NOMO-1 (cell line): ENCODE results near the gene PREX1.
"Not testable (repeated sequence)": the region's sequence is repeated elsewhere in the genome, so short reads cannot be mapped to it uniquely, and the experiment has no call there.

Source experiments
- DNase-seq, 2 experiments: peaks; one replicate each; lab custom pipeline; 2025; ENCODE audit not compliant: unreplicated experiment in 2 of 2; lab: John Stamatoyannopoulos, UW

PREX1 gene

DNA sequence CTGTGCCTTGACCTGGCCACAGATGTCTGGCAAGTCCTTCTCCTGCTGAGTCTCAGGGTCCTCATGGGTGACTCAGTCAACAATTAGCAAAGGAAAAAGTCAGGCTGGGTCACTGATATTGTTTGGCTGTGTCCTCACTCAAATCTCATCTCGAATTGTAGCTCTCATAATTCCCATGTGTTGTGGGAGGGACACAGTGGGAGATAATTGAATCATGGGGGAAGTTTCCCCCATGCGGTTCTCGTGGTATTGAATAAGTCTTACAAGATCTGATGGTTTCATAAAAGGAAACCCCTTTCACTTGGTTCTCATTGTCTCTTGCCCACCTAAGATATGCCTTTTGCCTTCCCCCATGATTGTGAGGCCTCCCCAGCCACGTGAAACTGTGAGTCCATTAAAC lies 45.7 kb downstream of the PREX1 start:
- no peak for DNase-seq

DNA sequence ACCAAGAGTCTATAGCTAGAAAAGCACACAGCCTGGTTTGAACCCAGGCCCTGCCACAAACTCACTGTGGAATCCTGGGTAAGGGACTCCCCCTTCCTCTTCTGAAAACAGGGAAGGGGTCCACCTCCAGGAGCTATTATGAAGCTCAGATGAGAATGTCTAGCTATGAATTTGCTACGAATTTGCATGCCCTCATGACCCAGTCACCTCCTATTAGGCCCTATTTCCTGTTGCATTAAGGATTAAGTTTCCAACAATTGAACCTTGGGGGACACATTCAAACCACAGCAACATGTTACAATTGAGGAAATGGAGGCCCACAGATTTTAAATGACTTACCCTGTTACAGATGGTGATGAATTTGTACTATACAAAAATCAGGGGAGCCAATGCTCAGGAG lies 46.2 kb downstream of the PREX1 start:
- no peak for DNase-seq

DNA sequence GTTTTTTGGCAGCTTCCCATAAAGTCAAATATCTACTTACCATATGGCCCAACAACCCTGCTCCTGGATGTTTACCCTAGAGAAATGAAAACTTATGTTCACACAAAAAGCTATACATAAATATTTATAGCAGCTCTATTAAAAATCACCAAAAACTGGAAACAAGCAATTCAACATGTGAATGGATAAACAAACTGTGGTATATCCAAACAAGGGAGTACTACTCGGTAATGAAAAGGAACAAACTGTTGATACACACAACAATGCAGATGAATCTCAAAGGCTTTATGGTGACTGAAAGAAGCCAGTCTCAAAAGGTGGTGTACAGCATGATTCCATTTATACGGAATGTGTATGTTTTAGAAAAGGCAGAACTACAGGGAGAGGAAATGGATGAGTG lies 48.4 kb downstream of the PREX1 start:
- DNase-seq, result no peak

DNA sequence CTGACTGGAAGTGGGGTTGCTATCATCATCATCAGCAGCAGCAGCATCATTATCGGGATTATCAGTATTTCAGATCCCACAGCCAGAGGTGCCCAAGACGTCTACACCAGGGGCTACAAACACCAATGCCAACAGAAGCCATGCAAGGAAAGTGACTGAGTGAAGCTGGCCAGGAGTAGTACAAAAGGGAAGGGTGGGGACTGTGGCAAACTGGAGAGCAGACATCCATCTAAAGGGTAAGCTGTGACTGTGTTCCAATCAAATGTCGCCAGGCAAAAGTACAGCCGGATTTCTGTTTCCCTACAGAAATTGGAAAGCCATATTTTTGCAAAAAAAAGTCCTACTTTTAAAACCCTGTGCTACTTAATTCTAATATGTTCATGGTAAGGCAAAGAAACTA lies 50.0 kb downstream of the PREX1 start:
- DNase-seq, result no peak

DNA sequence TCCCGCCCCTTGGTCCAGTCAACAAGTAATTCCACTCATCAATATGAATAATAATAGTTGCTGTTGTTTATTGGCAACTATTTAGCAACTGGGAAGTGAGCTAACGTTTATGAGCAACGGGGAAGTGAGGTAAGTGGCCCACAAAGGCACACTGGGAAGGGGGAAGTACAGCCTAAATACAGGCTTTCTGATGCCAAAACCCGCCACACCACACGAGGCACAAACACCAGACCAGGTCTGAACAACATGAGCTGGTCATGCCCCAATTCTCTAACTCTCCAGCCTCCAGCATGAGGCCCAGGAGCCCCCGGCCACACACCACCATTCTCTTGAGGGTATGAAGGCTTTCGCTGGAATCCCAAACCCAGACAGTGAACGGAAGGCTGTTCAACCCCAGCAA lies 50.8 kb downstream of the PREX1 start:
- DNase-seq, result peak; percentile 16 to 40

DNA sequence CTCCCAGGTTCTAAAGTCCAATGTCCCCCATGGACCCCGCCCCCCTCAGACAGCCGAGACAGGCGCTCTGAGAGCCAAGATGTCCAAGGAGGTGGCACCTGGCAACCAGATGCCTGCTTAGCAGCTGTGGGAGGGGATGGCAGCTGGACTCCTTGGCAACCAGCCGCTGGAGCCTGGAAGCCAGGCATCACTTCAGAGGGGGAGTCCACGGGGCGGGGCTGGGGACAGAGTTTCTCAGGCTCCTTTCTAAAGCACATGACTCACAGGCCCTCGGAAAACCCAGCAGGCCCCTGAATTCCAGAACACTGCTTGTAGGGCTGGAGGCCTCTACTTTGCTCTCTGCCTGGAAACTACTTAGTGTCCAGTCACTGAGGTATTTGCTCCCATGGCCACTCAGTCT lies 51.5 kb downstream of the PREX1 start:
- no peak for DNase-seq

DNA sequence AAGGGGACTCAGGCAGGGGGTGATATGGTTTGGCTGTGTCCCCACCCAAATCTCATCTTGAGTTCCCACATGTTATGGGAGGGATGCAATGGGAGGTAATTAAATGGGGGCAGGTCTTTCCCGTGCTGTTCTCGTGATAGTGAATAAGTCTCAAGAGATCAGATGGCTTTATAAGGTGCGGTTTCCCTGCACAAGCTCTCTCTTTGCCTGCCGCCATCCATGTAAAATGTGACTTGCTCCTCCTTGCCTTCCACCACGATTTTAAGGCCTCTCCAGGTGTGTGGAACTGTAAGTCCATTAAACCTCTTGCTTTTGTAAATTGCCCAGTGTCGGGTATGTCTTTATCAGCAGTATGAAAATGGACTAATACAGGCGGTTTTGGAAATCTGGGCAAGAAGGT lies 52.3 kb downstream of the PREX1 start:
- not testable (repeated sequence) for DNase-seq

DNA sequence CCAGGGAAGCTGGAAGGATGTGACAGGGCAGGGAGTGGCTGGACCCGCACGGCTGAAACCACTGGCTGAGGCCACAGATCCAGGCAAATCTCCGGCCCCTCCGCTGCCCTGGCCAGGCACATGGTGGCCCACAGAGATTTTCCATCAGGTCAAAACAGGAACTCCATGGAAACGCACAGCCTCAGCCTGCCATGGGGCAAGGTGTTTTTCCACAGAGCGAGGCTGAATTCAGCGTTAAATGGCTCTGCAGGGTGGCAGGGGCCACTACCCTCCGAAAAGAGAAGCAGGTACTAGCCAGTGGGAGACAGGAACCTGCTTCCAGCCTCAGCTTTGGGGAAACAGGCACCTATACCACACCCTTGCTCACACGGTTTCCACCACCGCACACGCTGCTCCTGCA lies 53.1 kb downstream of the PREX1 start:
- no peak for DNase-seq

DNA sequence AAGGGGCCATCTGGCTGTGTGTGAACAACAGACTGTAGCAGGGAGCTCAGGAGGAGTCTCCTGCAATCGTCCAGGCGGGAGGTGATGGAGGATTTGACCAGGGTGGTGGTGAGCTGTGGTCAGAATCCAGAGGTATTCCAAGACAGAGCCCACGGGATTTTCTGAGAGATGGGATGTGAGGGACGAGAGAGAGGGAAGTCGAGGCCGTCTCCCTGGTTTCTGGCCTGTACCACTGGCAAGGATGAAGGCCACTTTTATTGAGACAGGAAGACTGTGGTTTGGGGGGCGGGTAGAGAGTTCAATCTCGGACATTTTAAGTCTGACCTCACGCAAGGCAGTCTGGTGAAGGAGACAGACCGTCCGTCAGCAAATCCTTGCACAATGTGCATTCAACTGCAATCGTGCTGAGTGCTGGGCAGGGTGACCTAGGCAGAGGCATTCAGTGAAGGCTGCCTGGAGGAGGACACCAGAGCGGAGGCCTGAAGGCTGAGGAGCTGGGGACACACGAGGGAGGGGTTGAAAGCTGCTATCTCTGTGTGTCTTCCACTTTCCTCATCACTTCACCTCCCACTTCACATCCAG lies 53.9 kb downstream of the PREX1 start:
- DNase-seq, result peak; percentile 75 to 76

DNA sequence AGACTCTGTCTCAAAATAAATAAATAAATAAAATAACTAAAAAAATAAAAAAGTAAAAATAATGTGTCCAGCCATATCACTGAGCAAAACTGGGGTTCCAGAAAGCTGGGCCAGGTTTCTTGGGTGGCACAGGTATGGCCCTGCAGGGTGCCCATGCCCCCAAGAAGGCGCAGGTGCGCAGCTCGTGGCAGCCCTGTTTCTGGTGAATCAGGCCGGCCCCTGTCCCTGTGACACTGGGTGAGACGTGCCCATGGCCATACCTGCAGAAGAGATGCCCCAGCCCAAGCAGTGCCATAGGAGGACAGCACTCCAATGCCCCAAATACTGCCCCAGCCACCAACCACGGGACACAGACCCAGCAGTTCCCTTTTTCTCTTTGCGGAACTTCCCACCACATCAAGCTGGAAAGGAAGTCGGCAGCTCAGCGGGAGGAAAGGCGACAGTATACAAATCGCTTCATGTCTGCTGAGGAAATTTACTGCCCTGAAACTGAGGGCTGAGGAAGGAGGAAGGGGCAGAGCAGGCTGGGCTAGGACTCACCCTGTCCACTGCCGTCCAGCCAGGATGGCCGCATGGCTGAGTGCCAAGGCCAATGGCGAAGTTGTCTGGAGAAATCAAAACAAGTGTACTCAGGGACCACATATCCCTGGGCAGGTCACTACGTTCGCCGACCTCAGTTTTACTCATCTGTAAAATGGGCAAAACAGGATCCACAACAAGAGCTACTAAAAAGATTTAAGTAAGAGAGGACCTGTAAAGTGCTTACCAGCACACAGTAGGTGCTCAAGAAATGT lies 55.4 kb downstream of the PREX1 start:
- peak; percentile 93 to 94 for DNase-seq

DNA sequence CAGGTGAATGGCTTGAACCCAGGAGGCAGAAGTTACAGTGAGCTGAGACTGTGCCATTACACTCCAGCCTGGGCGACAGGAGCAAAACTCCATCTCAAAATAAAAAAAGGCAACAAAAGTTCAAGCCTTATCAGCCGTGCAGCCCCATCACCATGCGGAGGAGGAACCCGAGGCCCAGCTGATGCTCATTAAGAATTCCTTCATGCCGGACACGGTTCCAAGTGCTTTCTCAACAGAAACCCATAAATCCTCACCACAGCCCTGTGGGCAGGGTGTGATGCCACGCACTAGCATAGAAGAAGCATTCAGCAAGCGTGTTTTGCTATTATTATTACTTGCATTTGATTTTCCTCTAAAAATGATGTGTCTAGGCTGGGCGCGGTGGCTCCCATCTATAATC lies 56.3 kb downstream of the PREX1 start:
- peak; percentile 17 to 18 for DNase-seq

DNA sequence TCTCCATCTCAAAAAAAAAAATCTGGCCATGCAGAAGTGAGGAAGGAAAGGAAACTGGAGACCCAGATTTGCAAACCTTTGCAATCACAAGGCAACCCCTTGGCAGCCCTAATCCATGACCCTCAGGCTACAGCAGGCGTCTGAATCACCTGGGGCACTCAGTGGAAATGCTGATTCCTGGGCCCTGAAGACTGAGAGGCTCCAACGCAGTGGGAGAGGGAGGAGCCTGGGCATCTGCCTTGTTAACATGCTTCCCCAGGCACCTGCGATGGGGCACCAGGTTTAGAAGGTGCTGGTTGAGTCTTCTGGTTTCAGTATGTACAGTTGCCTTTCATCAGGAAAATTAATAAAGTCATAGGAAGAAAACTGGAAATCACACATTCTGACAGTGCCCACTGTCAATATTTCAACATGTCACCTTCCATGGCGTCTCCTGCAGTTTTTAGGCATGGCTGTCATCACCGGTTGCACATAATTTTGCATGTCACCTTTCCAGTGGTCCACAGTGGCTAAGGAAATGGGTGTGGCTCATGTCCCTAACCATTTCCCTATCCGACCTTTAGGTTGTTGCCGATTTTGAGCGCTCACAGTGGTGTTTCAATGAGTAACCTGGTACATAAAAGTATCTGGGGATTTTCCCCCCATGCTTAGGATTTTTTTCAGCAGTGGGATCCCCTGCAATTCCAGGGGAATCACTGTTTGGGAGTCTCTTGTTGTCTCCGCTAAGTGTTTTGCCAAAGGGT lies 56.9 kb downstream of the PREX1 start:
- no peak for DNase-seq

DNA sequence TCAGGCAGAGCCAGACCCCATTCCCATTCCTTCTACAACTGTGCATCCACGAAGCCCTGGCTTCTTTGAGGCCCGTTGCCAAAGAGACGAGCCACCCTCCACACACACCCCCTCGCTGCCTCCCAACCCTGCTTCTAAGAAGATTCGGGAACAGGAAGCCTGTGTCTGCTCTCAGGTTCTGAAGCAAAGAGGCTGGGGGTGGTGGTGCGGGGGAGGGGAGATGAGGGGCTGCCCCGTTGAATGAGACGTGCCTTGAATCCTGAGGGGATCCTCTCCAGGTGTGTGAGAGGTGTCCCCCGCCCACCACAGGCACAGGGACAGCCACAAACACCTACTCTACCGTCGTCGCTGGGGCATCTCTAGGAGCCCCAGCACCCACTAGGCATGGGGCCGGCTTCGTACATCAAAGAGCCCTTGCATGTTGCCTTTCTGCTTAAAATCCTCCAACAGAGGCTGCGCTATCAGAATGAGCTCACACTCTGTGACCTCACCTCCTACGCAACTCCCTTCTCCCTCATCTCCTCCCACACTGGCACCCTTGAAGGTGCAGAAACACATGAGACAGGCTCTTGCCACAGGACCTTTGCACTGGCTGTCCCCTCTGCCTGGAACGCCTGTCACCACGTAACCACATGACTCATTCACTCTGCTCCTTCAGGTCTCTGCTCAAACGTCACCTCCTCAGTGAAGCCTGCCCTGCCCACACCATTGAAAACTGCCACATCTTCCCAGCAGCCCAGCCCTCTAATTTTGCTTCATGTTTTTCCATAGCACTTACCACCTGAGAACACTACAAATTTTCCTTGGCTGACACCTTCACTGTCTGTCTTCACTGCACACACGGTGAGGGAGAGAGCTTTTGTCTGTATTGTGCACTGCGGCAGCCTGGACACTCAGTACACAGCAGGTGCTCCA lies 58.5 kb downstream of the PREX1 start:
- DNase-seq, result peak in 1 of 2 experiments; percentile 19

DNA sequence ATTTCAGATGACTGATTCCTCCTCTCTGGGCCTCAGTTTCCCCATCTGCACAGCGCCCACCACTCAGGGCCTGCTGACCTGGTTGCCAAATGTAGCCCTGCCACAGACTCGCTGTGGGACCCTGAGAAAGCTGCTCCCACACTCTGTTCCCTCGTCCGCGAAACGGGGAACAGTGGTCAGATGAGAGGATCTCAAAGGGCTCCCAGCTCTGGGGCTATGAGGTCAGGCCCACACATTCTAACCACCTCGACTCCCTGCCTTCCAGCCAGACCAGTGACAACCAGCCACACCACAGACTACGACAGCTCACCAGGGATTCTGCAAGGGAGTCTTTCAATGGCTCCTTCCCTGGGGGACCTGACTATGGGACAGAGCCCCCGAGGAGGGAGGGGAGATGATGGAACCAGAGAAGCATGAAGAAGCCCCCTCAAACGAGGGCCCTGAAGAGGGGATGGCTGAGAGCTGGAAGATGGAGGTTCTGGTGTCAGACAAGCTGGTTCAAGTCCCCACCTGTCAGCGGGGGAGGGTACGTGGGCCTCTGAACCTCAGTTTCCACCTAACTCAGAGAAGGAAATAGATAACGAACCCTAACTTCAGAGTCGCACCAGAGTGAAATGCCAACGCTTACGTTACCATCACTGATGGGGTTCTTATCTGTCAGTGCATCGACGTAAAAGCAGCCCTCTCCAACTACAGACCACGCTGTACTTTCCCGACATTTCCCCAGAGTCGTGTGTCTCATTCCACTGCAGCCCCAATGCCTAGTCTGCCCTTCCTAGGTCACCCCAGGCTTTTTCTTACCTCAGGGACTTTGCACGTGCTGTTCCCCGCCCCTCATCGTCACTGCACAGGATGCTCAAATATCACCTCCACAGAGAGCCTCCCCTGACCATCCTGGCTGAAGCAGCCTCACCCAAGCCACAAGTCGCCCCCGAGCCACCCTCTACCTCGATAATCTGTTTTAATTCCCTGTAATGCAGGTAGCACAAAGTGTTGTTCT lies 60.5 kb downstream of the PREX1 start:
- no peak for DNase-seq

DNA sequence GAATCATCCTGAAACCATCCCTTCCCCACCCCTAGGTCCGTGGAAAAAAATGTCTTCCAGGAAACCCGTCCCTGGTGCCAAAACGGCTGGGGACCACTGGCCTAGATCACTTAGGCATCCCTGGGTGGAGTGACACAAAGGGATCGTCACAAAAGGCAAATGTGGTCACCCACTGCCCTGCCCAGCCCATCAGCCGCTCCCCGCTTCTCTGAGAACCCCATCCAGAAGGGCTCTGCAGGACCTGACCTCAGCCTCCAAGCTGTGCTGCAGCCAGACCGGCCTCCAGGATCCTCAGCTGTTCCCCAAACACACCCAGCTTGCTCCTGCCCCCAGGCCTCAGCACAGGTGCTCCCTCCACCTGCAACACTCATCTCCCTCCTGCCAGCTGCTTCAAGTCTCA lies 61.6 kb downstream of the PREX1 start:
- no peak for DNase-seq

DNA sequence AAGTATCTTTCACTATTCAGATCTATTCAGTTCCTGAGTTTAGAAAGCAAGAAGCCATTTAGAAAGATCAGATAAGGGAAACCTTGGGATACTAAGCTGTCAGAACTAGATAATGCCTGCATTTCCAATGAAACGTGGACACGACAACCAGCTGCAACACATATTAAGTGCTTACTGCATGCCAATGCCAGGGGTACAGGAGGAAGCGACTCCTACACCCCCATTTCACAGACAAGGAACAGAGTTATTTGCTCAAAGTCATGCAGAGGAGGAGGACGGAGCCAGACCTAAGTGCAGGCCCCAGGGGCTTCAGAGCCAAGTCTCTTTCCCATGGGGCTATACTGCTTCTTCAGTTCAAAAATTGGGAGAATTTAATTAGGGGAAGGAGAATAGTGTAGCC lies 62.4 kb downstream of the PREX1 start:
- no peak for DNase-seq

DNA sequence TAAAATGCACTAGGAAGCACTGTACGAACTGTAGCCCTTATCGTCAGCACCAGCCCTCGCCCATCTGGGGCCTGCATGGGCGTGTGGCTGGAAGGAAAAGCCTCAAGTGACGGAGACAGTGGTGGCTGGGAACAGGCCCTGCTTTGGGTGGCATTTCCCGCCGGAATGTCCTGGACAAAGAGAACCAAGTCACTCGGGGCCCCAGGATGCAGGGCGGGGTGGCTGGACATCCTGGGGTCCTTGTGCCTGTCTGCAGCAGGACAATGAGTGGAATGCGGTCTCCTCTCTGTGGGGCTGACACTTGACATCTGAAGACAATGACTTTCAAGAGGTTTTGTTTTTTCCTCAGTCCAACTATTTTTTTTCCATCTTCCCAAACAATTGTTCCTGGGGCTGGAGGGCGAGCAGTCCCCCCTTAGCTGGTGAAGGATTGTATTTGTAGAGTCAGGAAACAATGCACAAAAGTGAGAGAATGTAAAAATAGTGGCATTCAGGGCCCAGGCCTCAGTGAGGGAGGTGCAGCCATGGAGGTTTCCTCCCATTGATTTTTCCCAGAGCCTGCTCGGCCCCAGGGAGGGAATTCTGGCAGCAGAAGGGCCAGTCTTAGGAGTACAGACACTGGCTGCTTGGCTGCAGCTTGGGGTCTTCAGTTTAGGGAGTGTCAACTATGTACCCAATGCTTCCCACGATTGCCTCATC lies 64.4 kb downstream of the PREX1 start:
- DNase-seq, result no peak

DNA sequence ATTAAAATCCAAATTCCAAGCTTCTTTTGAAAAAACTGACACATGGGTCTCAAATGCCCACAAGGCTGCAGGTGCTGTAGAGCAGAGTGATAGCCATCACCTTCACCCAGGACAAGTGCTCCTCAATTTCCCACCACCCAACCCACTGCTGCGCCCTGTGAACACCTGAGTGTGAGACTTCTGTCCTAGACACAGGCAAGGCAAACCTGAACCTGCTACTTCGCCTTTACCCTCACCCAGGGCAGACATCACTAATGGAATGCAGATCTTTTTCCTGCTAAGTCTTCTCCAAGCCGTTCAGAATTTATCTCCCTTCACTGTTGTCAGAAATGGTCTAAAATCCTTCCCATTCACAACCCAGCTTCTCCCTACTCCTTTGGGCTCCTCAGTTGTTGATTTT lies 65.9 kb downstream of the PREX1 start:
- DNase-seq, result no peak
